ENCODE results near the gene BRD7.

BRD7 gene

DNA sequence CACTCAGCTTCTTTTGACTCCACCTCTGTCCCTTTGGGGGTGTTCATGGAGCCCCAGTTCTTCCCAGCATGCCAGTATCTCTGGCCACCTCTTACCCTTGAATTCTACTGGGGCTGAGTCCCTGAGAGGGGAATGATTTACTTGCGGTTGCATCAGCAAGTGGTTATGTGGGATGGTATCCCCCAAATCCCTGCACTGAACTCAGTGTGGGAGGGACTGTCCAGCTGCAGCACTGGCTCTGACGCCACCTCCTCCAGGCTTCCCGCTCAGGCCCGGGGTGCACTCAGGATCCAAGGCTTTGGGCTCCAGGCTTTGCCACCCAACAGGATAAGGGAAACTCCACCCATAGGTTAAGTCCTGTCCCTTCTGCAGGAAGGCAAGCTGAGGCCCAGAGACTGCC is 21.1 kb upstream of the BRD7 start:
- DNase-seq, result peak; percentile 27

DNA sequence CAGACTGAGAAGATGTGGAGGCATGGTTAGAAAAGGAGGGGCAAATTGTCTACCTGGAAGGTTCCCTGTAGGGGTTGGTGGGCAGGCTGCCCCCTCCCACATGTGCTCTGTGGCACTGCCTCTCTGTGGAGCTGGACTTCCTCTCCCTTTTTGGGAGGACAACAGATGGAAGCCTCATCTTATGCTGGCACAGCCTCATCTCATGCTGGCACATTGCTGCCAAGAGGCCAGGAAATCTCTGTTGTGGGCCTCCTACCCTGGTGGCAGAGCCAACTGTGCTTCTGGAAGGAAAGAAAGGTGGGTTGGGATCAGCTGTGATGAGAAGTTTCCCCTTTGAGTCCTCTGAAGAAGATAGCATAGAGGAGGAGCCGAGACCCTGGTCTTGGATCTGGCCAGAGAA is 19.7 kb upstream of the BRD7 start:
- DNase-seq, result no peak

- no peak for DNase-seq
Observed at GRCh38 chr16:50386774-50387173, 18.0 kb upstream of the BRD7 start.

- DNase-seq, result no peak
Observed at GRCh38 chr16:50386139-50386538, 17.4 kb upstream of the BRD7 start.

GRCh38 chr16:50384500-50385135 is 15.8 kb upstream of the BRD7 start:
- DNase-seq, result no peak

- no peak for DNase-seq
Observed at GRCh38 chr16:50381679-50382440, 13.1 kb upstream of the BRD7 start.

GRCh38 chr16:50378417-50378816 is 9.6 kb upstream of the BRD7 start:
- DNase-seq, result no peak

GRCh38 chr16:50377001-50377400 is 8.2 kb upstream of the BRD7 start:
- no peak for DNase-seq

DNA sequence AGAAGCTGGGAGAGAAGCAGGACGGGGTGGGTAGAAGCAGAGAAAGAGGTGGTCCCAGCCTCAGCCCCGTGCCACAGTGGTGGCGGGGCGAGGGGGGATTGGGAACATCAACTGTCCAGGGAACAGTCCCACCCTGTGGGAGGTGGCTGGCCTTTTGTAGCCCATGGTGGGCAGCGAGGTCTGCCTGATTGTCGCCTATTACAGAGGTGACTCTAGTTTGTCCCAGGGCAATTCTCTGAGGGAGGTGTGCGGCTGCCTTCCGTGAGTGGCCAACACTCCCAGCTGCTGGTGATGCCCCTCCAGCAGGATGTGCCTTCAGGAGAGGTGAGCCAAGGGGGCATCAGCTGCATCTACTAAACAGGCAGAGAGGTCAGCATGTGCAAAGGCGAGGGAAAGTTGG is 5.0 kb upstream of the BRD7 start:
- DNase-seq, result no peak

- DNase-seq, result no peak
Observed at GRCh38 chr16:50373345-50373701, 4.5 kb upstream of the BRD7 start.

- peak; percentile 26 for DNase-seq
Observed at GRCh38 chr16:50372611-50373344, 4.0 kb upstream of the BRD7 start.

DNA sequence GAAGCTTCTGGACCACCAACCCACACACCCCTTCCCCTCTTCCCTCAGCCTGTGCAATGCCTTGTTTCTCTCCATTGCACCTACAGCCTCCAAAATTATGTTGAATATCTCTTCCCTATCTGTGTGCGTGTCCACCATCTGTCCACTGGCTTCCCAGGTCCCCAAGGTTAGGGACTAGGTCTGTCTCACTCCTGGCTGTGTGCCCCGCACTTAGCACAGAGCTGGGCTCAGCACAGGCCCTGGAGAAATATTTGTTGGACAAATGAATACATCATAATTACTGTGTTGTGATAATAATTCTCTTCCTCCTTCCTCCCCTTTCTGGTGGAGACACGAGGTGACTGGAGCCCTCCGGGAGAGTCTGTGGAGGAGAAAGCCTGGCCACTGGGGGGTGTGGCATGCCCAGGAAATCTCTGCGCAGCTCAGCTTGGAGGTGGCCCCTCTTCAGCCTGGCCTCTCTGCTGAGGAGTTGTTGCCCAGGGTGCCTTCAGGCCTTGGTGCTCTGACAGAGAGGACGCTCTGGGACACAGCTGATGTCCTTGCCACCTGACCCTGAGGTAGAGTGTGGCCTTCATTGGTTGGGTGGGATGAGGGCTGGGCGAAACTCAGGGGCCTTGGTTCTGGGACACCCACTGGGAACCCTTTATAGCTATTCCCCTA is 3.3 kb upstream of the BRD7 start:
- DNase-seq, result peak; percentile 36

- DNase-seq, result no peak
Observed at GRCh38 chr16:50371036-50371716, 2.4 kb upstream of the BRD7 start.

DNA sequence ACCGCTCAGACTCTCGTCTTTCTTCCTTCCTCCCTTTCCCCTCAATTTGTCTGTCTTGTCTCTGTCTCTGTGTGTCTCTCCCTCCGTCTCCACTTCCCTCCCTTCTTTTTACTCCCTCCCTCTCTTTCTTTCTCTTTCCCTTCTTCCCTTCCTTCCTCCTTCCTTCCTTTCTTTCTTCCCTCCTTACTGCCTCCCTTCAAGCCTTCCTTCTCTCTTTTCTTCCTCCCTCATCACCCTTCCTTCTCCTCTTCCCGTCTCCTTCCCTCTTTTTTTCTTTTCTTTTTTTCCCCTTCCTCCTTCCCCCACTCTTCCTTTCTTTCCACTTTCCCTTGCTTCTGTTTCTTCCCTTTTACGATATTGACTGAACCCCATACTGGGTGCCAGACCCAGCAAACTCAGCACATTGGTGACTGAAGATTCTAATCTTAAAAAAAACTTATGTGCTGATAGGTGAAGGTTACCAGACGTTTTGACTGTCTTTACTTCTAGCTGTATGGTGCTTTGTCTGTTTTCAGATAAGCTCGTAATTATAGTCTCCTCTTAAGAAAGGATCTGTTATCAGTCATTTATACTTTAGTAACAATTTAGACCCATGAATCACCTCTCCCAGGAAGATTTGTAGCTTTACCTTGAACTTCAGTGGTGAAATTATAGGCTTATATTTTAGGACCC is 481 bp upstream of the BRD7 start:
- DNase-seq, result no peak

GRCh38 chr16:50367777-50368409 is 895 bp downstream of the BRD7 start:
- DNase-seq, result no peak

- no peak for DNase-seq
Observed at GRCh38 chr16:50365791-50366575, 2.8 kb downstream of the BRD7 start.

- no peak for DNase-seq
Observed at GRCh38 chr16:50363656-50364055, 5.1 kb downstream of the BRD7 start.

- DNase-seq, result no peak
Observed at GRCh38 chr16:50360779-50361178, 8.0 kb downstream of the BRD7 start.

GRCh38 chr16:50360033-50360778 is 8.6 kb downstream of the BRD7 start:
- DNase-seq, result peak; percentile 27

GRCh38 chr16:50359626-50360025 is 9.2 kb downstream of the BRD7 start:
- no peak for DNase-seq
